Gastroesophageal sphincter (tissue), 3 donors: ENCODE results near the gene CSNK1D.

Source experiments
- CTCF ChIP-seq, 4 experiments: fragments of 200-600 bp in 2 of 4; fragments of 450-650 bp in 2 of 4; sonication (generic) in 1 of 4; IDR thresholded peaks; one replicate each; pipeline ENCODE4 v1.5.1; 2017 to 2019; ENCODE audit warnings: antibody characterized with exemption in 4 of 4, mild to moderate bottlenecking in 2 of 4, moderate library complexity in 2 of 4
- EP300 ChIP-seq: sonication (generic); formaldehyde crosslinking; IDR thresholded peaks from one replicate; pipeline ENCODE4 v1.6.1; 2017; ENCODE audit warnings: antibody characterized with exemption, mild to moderate bottlenecking
- POLR2A ChIP-seq, 2 donors: fragments of 450-650 bp; IDR thresholded peaks; one replicate each; pipeline ENCODE4 v1.6.1; 2017; ENCODE audit warnings: antibody characterized with exemption in 2 of 2, mild to moderate bottlenecking in 2 of 2, moderate library complexity in 1 of 2

DNA sequence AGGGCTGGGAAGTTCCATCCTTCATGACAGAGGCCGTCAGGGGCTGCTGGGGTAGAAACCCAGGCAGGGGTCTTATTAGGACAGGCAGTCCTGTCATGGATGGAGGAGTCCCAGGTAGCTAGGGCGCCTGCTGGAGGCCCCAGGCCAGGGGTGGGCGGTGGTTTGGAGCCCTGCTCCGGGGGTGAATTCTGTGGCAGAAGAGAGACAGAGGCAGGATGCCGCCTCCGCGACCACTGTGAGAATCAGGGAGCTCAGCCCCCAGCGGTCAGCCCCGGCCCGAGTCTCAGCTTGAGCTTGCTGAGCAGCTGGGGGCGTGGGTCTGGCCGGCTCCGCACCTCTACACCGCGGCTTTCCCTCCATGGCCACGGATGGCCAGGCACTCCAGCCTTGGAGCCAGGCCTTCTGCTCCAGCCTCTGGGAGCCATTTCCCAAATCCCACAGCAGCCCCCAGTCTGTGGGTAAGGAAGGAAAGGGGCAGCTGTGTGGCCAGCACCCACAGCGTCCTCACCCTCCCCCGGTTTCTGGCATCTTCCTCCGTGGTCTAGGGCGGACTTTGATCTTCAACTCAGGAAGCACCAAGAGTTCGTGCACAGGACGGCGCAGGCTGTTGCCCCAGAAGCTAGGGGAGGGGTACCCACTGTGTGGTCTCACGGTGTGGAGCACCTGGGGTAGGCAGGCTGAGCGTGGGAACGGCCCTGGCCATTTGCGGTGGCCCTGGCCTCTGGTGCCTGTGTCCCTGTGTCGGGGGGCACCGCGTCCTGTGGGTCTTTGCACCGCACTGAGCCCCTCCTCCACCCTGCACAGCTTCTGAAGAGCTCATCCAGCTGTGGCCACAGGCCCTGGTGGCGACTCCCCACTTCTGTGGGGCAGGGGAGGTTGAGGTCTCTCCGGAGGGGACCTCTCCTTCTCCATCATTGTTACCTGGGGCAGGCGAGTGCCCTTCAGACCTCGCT, 29.8 kb upstream of the CSNK1D start:
- no peak for TF ChIP-seq CTCF (IDR thresholded peaks at IDR 0.05)
- no peak for TF ChIP-seq POLR2A (IDR thresholded peaks at IDR 0.05)
- TF ChIP-seq EP300 = no peak
